D721Med (cell line): ENCODE results near the gene NBAS.
"Not testable (repeated sequence)": the region's sequence is repeated elsewhere in the genome, so short reads cannot be mapped to it uniquely, and the experiment has no call there.

Experiments used
- DNase-seq: peaks from one replicate; pipeline ENCODE4 v3.0.0; 2011; ENCODE audit warnings: low spot score; ENCODE audit not compliant: insufficient read length
- FAIRE-seq: peaks from 2 replicates; lab custom pipeline; 2011; peaks lifted over from hg19 to GRCh38; lab: Jason Lieb, UNC
- TF ChIP-seq, protein P1 (sequence below): IDR thresholded peaks from 2 replicates; pipeline ENCODE4 v1.5.1; 2012; ENCODE audit warnings: mild to moderate bottlenecking, control low read depth; ENCODE audit not compliant: insufficient read depth; ENCODE audit errors: missing control alignments

Gene NBAS

GRCh38 chr2:15527074-15527739, 33.9 kb downstream of the NBAS start:
- TF ChIP-seq, protein P1, sequence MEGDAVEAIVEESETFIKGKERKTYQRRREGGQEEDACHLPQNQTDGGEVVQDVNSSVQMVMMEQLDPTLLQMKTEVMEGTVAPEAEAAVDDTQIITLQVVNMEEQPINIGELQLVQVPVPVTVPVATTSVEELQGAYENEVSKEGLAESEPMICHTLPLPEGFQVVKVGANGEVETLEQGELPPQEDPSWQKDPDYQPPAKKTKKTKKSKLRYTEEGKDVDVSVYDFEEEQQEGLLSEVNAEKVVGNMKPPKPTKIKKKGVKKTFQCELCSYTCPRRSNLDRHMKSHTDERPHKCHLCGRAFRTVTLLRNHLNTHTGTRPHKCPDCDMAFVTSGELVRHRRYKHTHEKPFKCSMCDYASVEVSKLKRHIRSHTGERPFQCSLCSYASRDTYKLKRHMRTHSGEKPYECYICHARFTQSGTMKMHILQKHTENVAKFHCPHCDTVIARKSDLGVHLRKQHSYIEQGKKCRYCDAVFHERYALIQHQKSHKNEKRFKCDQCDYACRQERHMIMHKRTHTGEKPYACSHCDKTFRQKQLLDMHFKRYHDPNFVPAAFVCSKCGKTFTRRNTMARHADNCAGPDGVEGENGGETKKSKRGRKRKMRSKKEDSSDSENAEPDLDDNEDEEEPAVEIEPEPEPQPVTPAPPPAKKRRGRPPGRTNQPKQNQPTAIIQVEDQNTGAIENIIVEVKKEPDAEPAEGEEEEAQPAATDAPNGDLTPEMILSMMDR = no peak
- DNase-seq (no peak), FAIRE-seq (no peak)

DNA sequence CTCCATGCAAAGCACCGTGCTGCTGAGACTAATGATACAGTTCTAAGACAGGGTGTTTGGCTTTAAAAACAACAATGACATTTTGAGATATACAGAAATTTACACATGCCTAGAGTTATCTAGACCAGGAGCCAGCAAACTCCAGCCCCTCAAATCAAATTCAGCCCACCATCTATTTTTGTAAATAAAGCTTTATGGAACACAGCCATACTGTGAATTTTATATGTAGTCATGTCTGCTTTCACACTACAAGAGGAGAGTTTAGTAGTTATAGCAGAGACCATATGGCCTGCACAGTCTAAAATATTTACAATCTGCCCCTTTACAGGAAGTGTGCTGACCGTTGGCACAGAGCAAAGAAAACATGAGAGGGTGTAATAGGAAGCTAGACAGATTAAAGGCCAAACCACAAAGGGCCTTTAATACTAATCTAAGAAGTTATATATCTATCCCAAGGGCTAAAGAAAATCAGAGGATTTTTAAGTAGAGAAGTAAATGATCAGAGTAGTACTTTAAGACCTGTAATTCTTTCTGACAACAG, 39.4 kb downstream of the NBAS start:
- TF ChIP-seq, protein P1 = no peak
- no peak for FAIRE-seq
- DNase-seq = no peak

DNA sequence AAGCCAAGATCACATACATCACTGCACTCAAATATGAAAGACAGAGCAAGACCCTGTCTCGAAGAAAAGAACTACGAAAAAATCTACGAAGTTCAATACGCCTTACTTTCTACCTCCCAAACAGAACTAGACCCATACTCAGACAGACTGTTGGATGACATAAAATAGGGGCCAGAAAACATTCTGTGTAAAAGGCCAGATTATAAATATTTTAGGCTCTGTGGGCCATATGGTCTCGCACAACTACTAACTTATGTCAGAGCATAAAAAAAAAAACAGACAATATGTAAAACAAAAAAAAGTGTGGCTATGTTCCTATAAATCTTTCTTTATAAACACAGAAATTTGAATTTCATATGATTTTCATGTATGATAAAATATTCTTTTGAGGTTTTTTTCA, 40.8 kb downstream of the NBAS start:
- TF ChIP-seq, protein P1 = no peak
- DNase-seq (no peak), FAIRE-seq (no peak)

GRCh38 chr2:15518759-15519158, 42.4 kb downstream of the NBAS start:
- DNase-seq, FAIRE-seq: not testable (repeated sequence)

- TF ChIP-seq, protein P1 = no peak
- no peak for FAIRE-seq
- no peak for DNase-seq
These were observed 43.3 kb downstream of the NBAS start for GRCh38 chr2:15517793-15518192.

DNA sequence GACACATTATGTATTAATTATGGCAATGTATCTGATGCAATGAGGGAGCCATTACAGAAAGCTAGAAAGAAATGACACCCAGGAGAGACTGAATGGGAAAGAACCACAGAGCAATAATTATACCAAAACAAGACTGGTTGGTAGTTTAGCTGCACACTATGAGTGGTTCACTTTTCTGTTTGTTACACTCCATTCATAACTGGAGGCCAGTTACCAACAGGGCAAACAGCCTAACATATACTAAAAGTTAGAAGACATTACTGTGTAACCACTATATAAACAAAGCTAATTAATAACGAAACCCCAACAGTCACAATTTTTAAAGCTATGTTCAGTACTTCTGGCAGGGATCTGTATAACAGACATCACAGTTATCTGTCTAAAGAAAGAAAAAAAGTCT, 49.4 kb downstream of the NBAS start:
- FAIRE-seq (no peak), DNase-seq (no peak)
- TF ChIP-seq, protein P1 = no peak

- no peak for DNase-seq
- no peak for FAIRE-seq
- TF ChIP-seq, protein P1 = no peak
These were observed 50.6 kb downstream of the NBAS start for GRCh38 chr2:15510552-15510951.
